CD14-positive monocyte (primary cell): ENCODE data around the gene PKDREJ. TPM values are rescaled to one million over a fixed set of nuclear protein-coding genes. Genes with fewer than 3 reads are reported as not detected.

ENCODE experiments used
- DNase-seq, 3 donors: peaks; one replicate each; pipeline ENCODE4 v3.0.0-alpha.2; 2011 to 2022
- H2AFZ ChIP-seq: 2 replicates; pipeline ENCODE4 v1.6.0; 2012; ENCODE audit warnings: mild to moderate bottlenecking, low read depth, low read length, inconsistent platforms; ENCODE audit not compliant: insufficient read depth, poor library complexity, severe bottlenecking
- H3K27ac ChIP-seq, 2 donors: 1 replicate in 1 of 2; 2 replicates in 1 of 2; pipeline ENCODE4 v1.5.1; 2012 to 2013; ENCODE audit warnings: low read length in 2 of 2, control low read depth in 1 of 2, inconsistent platforms in 1 of 2, low read depth in 1 of 2, mild to moderate bottlenecking in 1 of 2
- H3K27me3 ChIP-seq, 2 donors: one replicate each; pipeline versions ENCODE4 v1.6.0 to v1.6.1; 2011 to 2013; ENCODE audit warnings: low read length in 2 of 2; ENCODE audit not compliant: control insufficient read depth in 2 of 2, insufficient read depth in 2 of 2
- H3K36me3 ChIP-seq, 2 donors: replicated peaks in 1 of 2; 1 replicate in 1 of 2; 2 replicates in 1 of 2; pipeline versions ENCODE4 v1.5.1 to v1.6.1; 2012 to 2013; ENCODE audit warnings: low read length in 2 of 2, control low read depth in 1 of 2, inconsistent platforms in 1 of 2, mild to moderate bottlenecking in 1 of 2; ENCODE audit not compliant: insufficient read depth in 2 of 2, control insufficient read depth in 1 of 2
- H3K4me1 ChIP-seq, 2 donors: 1 replicate in 1 of 2; 2 replicates in 1 of 2; pipeline versions ENCODE4 v1.5.1 to v1.6.1; 2012 to 2013; ENCODE audit warnings: low read length in 2 of 2, control low read depth in 1 of 2, inconsistent platforms in 1 of 2, mild to moderate bottlenecking in 1 of 2, moderate library complexity in 1 of 2; ENCODE audit not compliant: insufficient read depth in 2 of 2, control insufficient read depth in 1 of 2
- H3K4me2 ChIP-seq: replicated peaks from 2 replicates; pipeline ENCODE3; 2012; ENCODE audit warnings: low read length, moderate library complexity, mild to moderate bottlenecking; ENCODE audit not compliant: poor library complexity, severe bottlenecking; ENCODE audit errors: extremely low read depth
- H3K4me3 ChIP-seq, 3 experiments: fragments of 200-600 bp in 1 of 3; sonication (generic) in 1 of 3; replicated peaks in 1 of 3; 1 replicate in 2 of 3; 2 replicates in 1 of 3; pipeline ENCODE4 v1.5.1; 2011 to 2013; ENCODE audit warnings: low read length in 3 of 3, mild to moderate bottlenecking in 3 of 3, control low read depth in 2 of 3, low read depth in 2 of 3, inconsistent platforms in 1 of 3, moderate library complexity in 1 of 3
- H3K79me2 ChIP-seq: 2 replicates; pipeline ENCODE4 v1.6.0; 2012; ENCODE audit warnings: mild to moderate bottlenecking, control low read depth, inconsistent platforms, low read length, moderate library complexity; ENCODE audit not compliant: insufficient read depth
- H3K9ac ChIP-seq: 2 replicates; pipeline ENCODE4 v1.6.0; 2017; ENCODE audit warnings: low read length, mild to moderate bottlenecking; ENCODE audit not compliant: insufficient read depth, poor library complexity, severe bottlenecking
- H3K9me3 ChIP-seq, 2 donors: replicated peaks in 1 of 2; 1 replicate in 1 of 2; 2 replicates in 1 of 2; pipeline versions ENCODE4 v1.5.1 to v1.6.1; 2012 to 2013; ENCODE audit warnings: low read length in 2 of 2, control low read depth in 1 of 2; ENCODE audit not compliant: control insufficient read depth in 1 of 2, insufficient read depth in 1 of 2
- H4K20me1 ChIP-seq: 2 replicates; pipeline ENCODE4 v1.6.0; 2012; ENCODE audit warnings: mild to moderate bottlenecking, low read length, control low read depth, moderate library complexity; ENCODE audit not compliant: insufficient read depth
- H3K27ac Mint-ChIP-seq, 7 donors: one replicate each; pipeline ENCODE4 v1.8.0; 2020; ENCODE audit warnings: mild to moderate bottlenecking in 7 of 7, mixed read lengths in 7 of 7, moderate library complexity in 6 of 7, inconsistent platforms in 2 of 7
- H3K27me3 Mint-ChIP-seq, 3 donors: one replicate each; pipeline ENCODE4 v1.8.0; 2021 to 2022; ENCODE audit warnings: low read depth in 3 of 3, mild to moderate bottlenecking in 3 of 3, mixed read lengths in 3 of 3, moderate library complexity in 3 of 3, inconsistent platforms in 1 of 3
- H3K36me3 Mint-ChIP-seq, 2 donors: one replicate each; pipeline ENCODE4 v1.8.0; 2020; ENCODE audit warnings: mixed read lengths in 2 of 2, inconsistent platforms in 1 of 2, mild to moderate bottlenecking in 1 of 2
- H3K4me1 Mint-ChIP-seq: one replicate; pipeline ENCODE4 v1.8.0; 2020; ENCODE audit warnings: mild to moderate bottlenecking, mixed read lengths
- H3K4me3 Mint-ChIP-seq, 2 donors: one replicate each; pipeline ENCODE4 v1.8.0; 2020; ENCODE audit warnings: mild to moderate bottlenecking in 2 of 2, mixed read lengths in 2 of 2, moderate library complexity in 1 of 2
- H3K9me3 Mint-ChIP-seq, 7 donors: one replicate each; pipeline ENCODE4 v1.8.0; 2020 to 2022; ENCODE audit warnings: mixed read lengths in 7 of 7, mild to moderate bottlenecking in 6 of 7, moderate library complexity in 6 of 7, inconsistent platforms in 2 of 7
- WGBS: methylation state at CpG from one replicate; pipeline ENCODE4 v1.1.5; 2013; ENCODE audit warnings: missing lambda C conversion rate; ENCODE audit not compliant: insufficient coverage; 5-methylcytosine and 5-hydroxymethylcytosine counted together
- intact Hi-C, 2 donors: fragments of 100-400 bp; cut with micrococcal nuclease; formaldehyde crosslinking; loops; one replicate each; pipeline versions ENCODE4 v1.15.0 to v1.15.1; 2023
- polyA plus RNA-seq, 3 donors: library from polyadenylated mRNA; depleted of rRNA in 1 of 3; unstranded in 2 of 3; stranded (reverse) in 1 of 3; fragments of 300-500 nt in 2 of 3; fragments of >200 nt in 1 of 3; fragmentation: Illumina TruSeq in 2 of 3; gene quantifications; 1 replicate in 2 of 3; 2 replicates in 1 of 3; pipeline ENCODE4 v1.2.3, GENCODE V29; 2012 to 2021
- TF ChIP-seq, protein P1 (sequence below): fragments of 200-600 bp; IDR thresholded peaks from one replicate; pipeline ENCODE4 v1.8.0; 2022; ENCODE audit warnings: antibody characterized with exemption, mild to moderate bottlenecking

The PKDREJ gene
- polyA plus RNA-seq, 3 donors: not detected

DNA sequence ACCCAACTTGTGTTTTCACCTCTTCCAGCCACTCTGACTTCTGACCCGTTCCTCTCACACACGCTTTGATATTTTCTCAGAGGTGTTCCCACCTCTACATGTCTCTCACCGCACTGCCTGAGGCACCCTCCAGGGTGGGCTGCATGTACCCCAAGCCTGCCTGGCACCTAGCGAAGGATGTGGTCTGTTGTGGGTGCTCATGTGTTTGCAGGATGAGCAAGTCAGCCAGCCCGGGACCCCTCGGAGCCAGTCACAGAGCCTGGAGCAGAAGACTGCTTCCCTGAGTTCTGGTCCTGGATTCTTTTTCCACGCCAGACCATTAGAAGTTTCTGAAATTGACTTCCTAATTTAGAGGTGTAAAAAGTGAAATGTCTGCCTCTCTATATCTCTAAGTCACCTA, 37.3 kb upstream of the PKDREJ start:
- Mint-ChIP-seq H3K27ac (peak overlapping the region in 1 of 7 donors; percentile 70), H3K27me3 (peaks cover 0 to 2% (median 0%) of the 10 kb centered on the region in 3 donors)

DNA sequence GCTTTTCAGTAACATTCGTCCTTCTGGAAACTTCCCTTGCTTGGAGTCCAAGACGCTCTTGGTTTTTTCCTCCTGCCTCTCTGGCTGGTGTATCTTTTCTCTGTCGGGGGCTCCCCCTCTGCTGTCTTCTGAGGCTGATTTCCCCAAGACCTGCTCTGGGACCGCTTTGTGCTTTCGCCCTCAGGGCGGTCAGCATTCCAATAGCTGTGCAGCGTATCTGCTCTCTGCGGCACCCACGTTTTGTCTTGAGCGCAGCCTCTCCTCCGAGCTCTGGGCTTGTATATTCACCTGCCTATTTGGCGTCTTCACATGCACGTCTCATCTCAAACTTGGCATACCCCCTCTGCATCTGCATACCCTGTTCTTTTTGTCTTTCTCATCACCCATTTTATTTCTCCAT, 36.0 kb upstream of the PKDREJ start:
- Mint-ChIP-seq H3K36me3 (peaks cover 23 to 45% of the 10 kb centered on the region in 2 donors), H3K27ac (peak overlapping the region in 1 of 7 donors; percentile 50), H3K4me3 (no peak overlapping the region), H3K9me3 (no peaks in the 10 kb centered on the region), H3K4me1 (peaks cover 31% of the 10 kb centered on the region), H3K27me3 (peaks cover 0 to 2% (median 0%) of the 10 kb centered on the region in 3 donors)
- no peaks in the 10 kb centered on the region for H4K20me1 ChIP-seq
- no peaks in the 10 kb centered on the region for H3K9me3 ChIP-seq
- DNase-seq: no peak
- H3K36me3 ChIP-seq: peaks cover 11 to 37% of the 10 kb centered on the region in 2 donors
- intact Hi-C loops: loop anchor here (10.0 kb wide), 2 partner anchors 264 to 304 kb away; no protein-coding TSS in a partner anchor
- H3K27ac ChIP-seq: no peak overlapping the region
- H3K27me3 ChIP-seq: no peaks in the 10 kb centered on the region
- H3K4me2 ChIP-seq: no peak overlapping the region
- peaks cover 22 to 29% of the 10 kb centered on the region in 2 donors for H3K4me1 ChIP-seq
- 95% methylated on average over 13 of the region's 13 CpGs for WGBS
- H3K9ac ChIP-seq: no peak overlapping the region
- H2AFZ ChIP-seq: no peak overlapping the region
- H3K4me3 ChIP-seq: no peak overlapping the region
- TF ChIP-seq, protein P1, sequence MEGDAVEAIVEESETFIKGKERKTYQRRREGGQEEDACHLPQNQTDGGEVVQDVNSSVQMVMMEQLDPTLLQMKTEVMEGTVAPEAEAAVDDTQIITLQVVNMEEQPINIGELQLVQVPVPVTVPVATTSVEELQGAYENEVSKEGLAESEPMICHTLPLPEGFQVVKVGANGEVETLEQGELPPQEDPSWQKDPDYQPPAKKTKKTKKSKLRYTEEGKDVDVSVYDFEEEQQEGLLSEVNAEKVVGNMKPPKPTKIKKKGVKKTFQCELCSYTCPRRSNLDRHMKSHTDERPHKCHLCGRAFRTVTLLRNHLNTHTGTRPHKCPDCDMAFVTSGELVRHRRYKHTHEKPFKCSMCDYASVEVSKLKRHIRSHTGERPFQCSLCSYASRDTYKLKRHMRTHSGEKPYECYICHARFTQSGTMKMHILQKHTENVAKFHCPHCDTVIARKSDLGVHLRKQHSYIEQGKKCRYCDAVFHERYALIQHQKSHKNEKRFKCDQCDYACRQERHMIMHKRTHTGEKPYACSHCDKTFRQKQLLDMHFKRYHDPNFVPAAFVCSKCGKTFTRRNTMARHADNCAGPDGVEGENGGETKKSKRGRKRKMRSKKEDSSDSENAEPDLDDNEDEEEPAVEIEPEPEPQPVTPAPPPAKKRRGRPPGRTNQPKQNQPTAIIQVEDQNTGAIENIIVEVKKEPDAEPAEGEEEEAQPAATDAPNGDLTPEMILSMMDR: no peak
- H3K79me2 ChIP-seq: peaks cover 70% of the 10 kb centered on the region

More for the DNA sequence above, 37.3 kb upstream of the PKDREJ start:
- Histone ChIP-seq H3K79me2 (peaks cover 84% of the 10 kb centered on the region), H3K4me1 (peaks cover 19 to 26% of the 10 kb centered on the region in 2 donors), H4K20me1 (no peaks in the 10 kb centered on the region), H3K9me3 (no peaks in the 10 kb centered on the region), H3K4me3 (no peak overlapping the region), H3K4me2 (no peak overlapping the region), H3K27ac (no peak overlapping the region), H2AFZ (no peak overlapping the region), H3K27me3 (no peaks in the 10 kb centered on the region), H3K9ac (no peak overlapping the region), H3K36me3 (peaks cover 17 to 49% of the 10 kb centered on the region in 2 donors)
- TF ChIP-seq, protein P1: no peak
- Mint-ChIP-seq H3K4me3 (no peak overlapping the region), H3K36me3 (peaks cover 23 to 56% of the 10 kb centered on the region in 2 donors), H3K9me3 (no peaks in the 10 kb centered on the region), H3K4me1 (peaks cover 23% of the 10 kb centered on the region)
- DNase-seq: no peak
- intact Hi-C loops: no loop called here
- 100% methylated on average over 4 of the region's 7 CpGs for WGBS
